NCI-H82 (cell line): ENCODE data around the gene NEDD4.
A peak's percentile ranks its signal among the peaks of the same experiment; 100 is the strongest.
"Not testable (repeated sequence)": the region's sequence is repeated elsewhere in the genome, so short reads cannot be mapped to it uniquely, and the experiment has no call there.

Experiments used
- DNase-seq: peaks from one replicate; lab custom pipeline; 2025; lab: John Stamatoyannopoulos, UW

The NEDD4 gene

GRCh38 chr15:55894399-55894965 is 98.9 kb downstream of the NEDD4 start:
- DNase-seq, result no peak

GRCh38 chr15:55893852-55894251 is 99.6 kb downstream of the NEDD4 start:
- DNase-seq, result no peak

- no peak for DNase-seq
Observed at GRCh38 chr15:55891196-55891595, 102.2 kb downstream of the NEDD4 start.

- no peak for DNase-seq
Observed at GRCh38 chr15:55884223-55884622, 109.2 kb downstream of the NEDD4 start.

GRCh38 chr15:55879181-55879580 is 114.2 kb downstream of the NEDD4 start:
- DNase-seq, result no peak

- DNase-seq, result peak; percentile 37
Observed at GRCh38 chr15:55873024-55873720, 120.2 kb downstream of the NEDD4 start.

- peak; percentile 55 for DNase-seq
Observed at GRCh38 chr15:55872471-55872870, 120.9 kb downstream of the NEDD4 start.

GRCh38 chr15:55869660-55870059 is 123.8 kb downstream of the NEDD4 start:
- no peak for DNase-seq

- no peak for DNase-seq
Observed at GRCh38 chr15:55868707-55869106, 124.7 kb downstream of the NEDD4 start.

GRCh38 chr15:55868291-55868690 is 125.1 kb downstream of the NEDD4 start:
- not testable (repeated sequence) for DNase-seq

GRCh38 chr15:55863911-55864310 is 129.5 kb downstream of the NEDD4 start:
- DNase-seq, result no peak

- no peak for DNase-seq
Observed at GRCh38 chr15:55861115-55861514, 132.3 kb downstream of the NEDD4 start.

GRCh38 chr15:55860468-55860867 is 132.9 kb downstream of the NEDD4 start:
- no peak for DNase-seq

- no peak for DNase-seq
Observed at GRCh38 chr15:55859681-55860080, 133.7 kb downstream of the NEDD4 start.

GRCh38 chr15:55858661-55859060 is 134.8 kb downstream of the NEDD4 start:
- no peak for DNase-seq

GRCh38 chr15:55856506-55857164 is 136.8 kb downstream of the NEDD4 start:
- DNase-seq, result no peak

GRCh38 chr15:55853134-55853533 is 140.3 kb downstream of the NEDD4 start:
- no peak for DNase-seq

- DNase-seq, result peak; percentile 93
Observed at GRCh38 chr15:55846116-55846707, 147.2 kb downstream of the NEDD4 start.

GRCh38 chr15:55842897-55843296 is 150.5 kb downstream of the NEDD4 start:
- not testable (repeated sequence) for DNase-seq

- no peak for DNase-seq
Observed at GRCh38 chr15:55835866-55836265, 157.5 kb downstream of the NEDD4 start.

- DNase-seq, result no peak
Observed at GRCh38 chr15:55834331-55834730, 159.1 kb downstream of the NEDD4 start.

- no peak for DNase-seq
Observed at GRCh38 chr15:55829826-55830225, 163.6 kb downstream of the NEDD4 start.

GRCh38 chr15:55827955-55828354 is 165.5 kb downstream of the NEDD4 start:
- no peak for DNase-seq
